HFFc6 (cell line): ENCODE measurements around the gene TEX22. TPM values are rescaled to one million over a fixed set of nuclear protein-coding genes. Genes with fewer than 3 reads are reported as not detected.

ENCODE experiments used
- DNase-seq: peaks from one replicate; pipeline ENCODE4 v3.0.0-alpha.2; 2018
- H3K27ac Mint-ChIP-seq: 2 replicates; pipeline ENCODE4 v1.8.0; 2020; ENCODE audit warnings: mild to moderate bottlenecking, mixed read lengths
- H3K27me3 Mint-ChIP-seq: 2 replicates; pipeline ENCODE4 v1.8.0; 2021; ENCODE audit warnings: mild to moderate bottlenecking, moderate library complexity, mixed read lengths; ENCODE audit not compliant: insufficient read depth
- H3K36me3 Mint-ChIP-seq: 2 replicates; pipeline ENCODE4 v1.8.0; 2021; ENCODE audit warnings: low read depth, mixed read lengths
- H3K4me1 Mint-ChIP-seq: 2 replicates; pipeline ENCODE4 v1.8.0; 2020; ENCODE audit warnings: low read depth, mixed read lengths
- H3K4me3 Mint-ChIP-seq: 2 replicates; pipeline ENCODE4 v1.8.0; 2020; ENCODE audit warnings: mild to moderate bottlenecking, moderate library complexity, mixed read lengths
- H3K9me3 Mint-ChIP-seq: 2 replicates; pipeline ENCODE4 v1.8.0; 2020; ENCODE audit warnings: mild to moderate bottlenecking, mixed read lengths
- CTCF ChIP-seq: fragments of 200-600 bp; sonication (generic); IDR thresholded peaks from 2 replicates; pipeline ENCODE4 v1.5.0; 2021; ENCODE audit warnings: antibody characterized with exemption, mild to moderate bottlenecking
- total RNA-seq, 6 experiments: library from RNA; stranded (reverse); fragmentation: NEBNext Ultra II Directional; extraction: Animal tissue kit (Norgen Biotek cat#: 25700); gene quantifications; 2 replicates in 1 of 6; 3 replicates in 5 of 6; pipeline ENCODE4 v1.2.3, GENCODE V29; 2021

The TEX22 gene
- total RNA-seq, 6 experiments from 2014 or later: 0.34 to 2.1 (median 0.76) TPM

GRCh38 chr14:105395538-105395854, 2.8 kb upstream of the TEX22 start:
- H3K4me1 Mint-ChIP-seq: no peaks in the 10 kb centered on the region
- H3K27me3 Mint-ChIP-seq: no peaks in the 10 kb centered on the region; the same call in 1 of the 2 replicates
- no peak for DNase-seq
- no peak for TF ChIP-seq CTCF
- H3K36me3 Mint-ChIP-seq: peaks cover 5% of the 10 kb centered on the region
- H3K4me3 Mint-ChIP-seq: no peak overlapping the region
- no peak overlapping the region for H3K27ac Mint-ChIP-seq
- peaks cover 3% of the 10 kb centered on the region; the same call in 1 of the 2 replicates for H3K9me3 Mint-ChIP-seq

- TF ChIP-seq CTCF: no peak
- Mint-ChIP-seq H3K4me1 (no peaks in the 10 kb centered on the region), H3K9me3 (peaks cover 12% of the 10 kb centered on the region; the same call in 1 of the 2 replicates), H3K36me3 (peaks cover 22% of the 10 kb centered on the region), H3K27ac (peak overlapping the region; percentile 82), H3K4me3 (peak overlapping the region; percentile 77), H3K27me3 (no peaks in the 10 kb centered on the region; the same call in 1 of the 2 replicates)
- DNase-seq: no peak
Measured at GRCh38 chr14:105397350-105397931, 897 bp upstream of the TEX22 start.

GRCh38 chr14:105398726-105399465, 558 bp downstream of the TEX22 start:
- Mint-ChIP-seq H3K4me1 (no peaks in the 10 kb centered on the region), H3K27me3 (no peaks in the 10 kb centered on the region), H3K9me3 (peaks cover 12% of the 10 kb centered on the region; the same call in 1 of the 2 replicates), H3K36me3 (peaks cover 22% of the 10 kb centered on the region), H3K27ac (peak overlapping the region; percentile 52), H3K4me3 (peak overlapping the region; percentile 84)
- no peak for TF ChIP-seq CTCF
- DNase-seq: no peak

GRCh38 chr14:105399466-105399775, 1.1 kb downstream of the TEX22 start:
- H3K36me3 Mint-ChIP-seq: peaks cover 27% of the 10 kb centered on the region
- H3K9me3 Mint-ChIP-seq: peaks cover 12% of the 10 kb centered on the region; the same call in 1 of the 2 replicates
- no peak for TF ChIP-seq CTCF
- H3K27ac Mint-ChIP-seq: peak overlapping the region; percentile 18; the same call in 1 of the 2 replicates
- DNase-seq: no peak
- H3K4me3 Mint-ChIP-seq: peak overlapping the region; percentile 84
- no peaks in the 10 kb centered on the region for H3K4me1 Mint-ChIP-seq
- no peaks in the 10 kb centered on the region for H3K27me3 Mint-ChIP-seq

- no peaks in the 10 kb centered on the region for H3K4me1 Mint-ChIP-seq
- peak overlapping the region; percentile 11; the same call in 1 of the 2 replicates for H3K4me3 Mint-ChIP-seq
- no peaks in the 10 kb centered on the region for H3K27me3 Mint-ChIP-seq
- no peak overlapping the region for H3K27ac Mint-ChIP-seq
- TF ChIP-seq CTCF: no peak
- H3K9me3 Mint-ChIP-seq: peaks cover 12% of the 10 kb centered on the region; the same call in 1 of the 2 replicates
- peaks cover 28% of the 10 kb centered on the region for H3K36me3 Mint-ChIP-seq
- no peak for DNase-seq
Measured at GRCh38 chr14:105400016-105400415, 1.7 kb downstream of the TEX22 start.
